ENCODE data around the gene COL11A2. TPM values are rescaled to one million over a fixed set of nuclear protein-coding genes. Genes with fewer than 3 reads are reported as not detected.

Gene COL11A2
- total RNA-seq, 4 donors from 2014 or later: 0.23 to 0.61 (median 0.41) TPM

DNA sequence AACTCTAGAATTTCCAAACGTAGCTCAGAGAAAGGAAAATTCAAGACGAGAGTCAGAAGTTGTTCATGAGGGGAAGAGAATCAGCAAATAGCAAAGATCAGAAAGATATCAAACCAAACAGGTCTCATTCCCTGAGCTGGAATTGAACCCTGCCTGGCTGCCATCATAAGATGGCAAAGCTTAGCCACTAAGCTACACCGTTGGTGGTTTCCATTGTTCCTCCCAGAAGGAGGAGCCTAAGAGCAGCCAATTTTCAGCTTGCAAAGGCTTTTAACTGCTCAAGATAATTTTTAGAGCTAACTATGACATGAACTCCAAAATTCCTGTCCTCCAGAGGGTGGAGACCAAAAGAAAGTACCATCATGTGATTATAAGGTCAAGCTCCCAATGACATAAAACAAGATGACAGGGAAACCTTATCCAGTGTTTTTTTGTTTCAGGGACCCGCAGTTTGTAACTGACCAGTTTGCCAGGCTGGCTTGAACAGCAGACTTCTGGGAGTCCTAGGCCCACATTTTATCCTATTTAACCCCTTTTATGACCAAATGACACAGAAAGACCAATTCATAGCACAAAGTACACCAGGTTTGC is 55.9 kb downstream of the COL11A2 start:
- H3K27ac ChIP-seq: no peak overlapping the region
- WGBS, 2 donors: 48 to 64% methylated on average over 4 of the region's 4 CpGs
- H3K36me3 ChIP-seq: no peaks in the 10 kb centered on the region
- DNase-seq: no peak
- peaks cover 0 to 4% (median 0%) of the 10 kb centered on the region in 4 donors for H3K27me3 ChIP-seq
- no peak overlapping the region for H3K4me3 ChIP-seq
- no peaks in the 10 kb centered on the region for H3K4me1 ChIP-seq
- intact Hi-C loops (cut with DNase I): no loop called here
- no peak for TF ChIP-seq POLR2A (IDR thresholded peaks at IDR 0.05)
- TF ChIP-seq, protein P1, sequence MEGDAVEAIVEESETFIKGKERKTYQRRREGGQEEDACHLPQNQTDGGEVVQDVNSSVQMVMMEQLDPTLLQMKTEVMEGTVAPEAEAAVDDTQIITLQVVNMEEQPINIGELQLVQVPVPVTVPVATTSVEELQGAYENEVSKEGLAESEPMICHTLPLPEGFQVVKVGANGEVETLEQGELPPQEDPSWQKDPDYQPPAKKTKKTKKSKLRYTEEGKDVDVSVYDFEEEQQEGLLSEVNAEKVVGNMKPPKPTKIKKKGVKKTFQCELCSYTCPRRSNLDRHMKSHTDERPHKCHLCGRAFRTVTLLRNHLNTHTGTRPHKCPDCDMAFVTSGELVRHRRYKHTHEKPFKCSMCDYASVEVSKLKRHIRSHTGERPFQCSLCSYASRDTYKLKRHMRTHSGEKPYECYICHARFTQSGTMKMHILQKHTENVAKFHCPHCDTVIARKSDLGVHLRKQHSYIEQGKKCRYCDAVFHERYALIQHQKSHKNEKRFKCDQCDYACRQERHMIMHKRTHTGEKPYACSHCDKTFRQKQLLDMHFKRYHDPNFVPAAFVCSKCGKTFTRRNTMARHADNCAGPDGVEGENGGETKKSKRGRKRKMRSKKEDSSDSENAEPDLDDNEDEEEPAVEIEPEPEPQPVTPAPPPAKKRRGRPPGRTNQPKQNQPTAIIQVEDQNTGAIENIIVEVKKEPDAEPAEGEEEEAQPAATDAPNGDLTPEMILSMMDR (IDR thresholded peaks at IDR 0.05): no peak
- no peaks in the 10 kb centered on the region for H3K9me3 ChIP-seq

DNA sequence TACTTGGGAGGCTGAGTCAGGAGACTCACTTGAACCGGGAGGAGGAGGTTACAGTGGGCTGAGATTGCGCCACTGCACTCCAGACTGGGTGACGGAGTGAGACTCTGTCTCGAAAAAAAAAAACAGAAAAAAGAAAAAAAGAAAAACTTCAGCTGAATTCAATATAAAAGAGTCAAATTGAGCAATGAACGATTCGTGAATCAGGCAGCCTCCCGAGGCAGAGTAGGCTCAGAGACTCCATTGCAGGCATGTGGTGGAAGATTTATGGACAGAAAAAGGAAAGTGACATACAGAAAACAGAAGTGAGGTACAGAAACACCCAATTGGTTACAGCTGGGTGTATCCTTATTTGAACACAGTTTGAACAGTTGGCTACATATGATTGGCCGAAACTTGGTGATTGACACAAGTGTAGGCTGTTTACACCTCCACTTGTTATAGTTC is 60.2 kb downstream of the COL11A2 start:
- intact Hi-C loops (cut with DNase I): no loop called here

DNA sequence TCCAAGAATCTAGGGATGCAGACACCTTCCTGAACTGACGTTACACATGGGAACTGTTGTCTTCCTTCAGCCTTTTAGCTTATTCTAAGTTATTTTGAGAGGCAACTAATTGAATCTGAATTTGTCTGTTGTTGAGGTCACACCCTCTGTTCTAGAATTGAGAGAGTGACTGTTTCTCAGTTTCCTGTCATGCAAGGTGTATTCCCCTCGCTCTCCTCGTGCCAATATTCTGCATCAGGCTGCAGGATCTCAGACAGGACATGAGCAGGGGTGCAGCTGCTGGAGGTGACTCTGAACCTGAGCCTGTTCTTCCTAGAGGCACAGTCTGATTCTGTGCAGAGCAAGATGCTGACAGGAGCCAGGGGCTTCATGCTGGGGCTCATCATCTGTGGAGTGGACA is 63.9 kb downstream of the COL11A2 start:
- intact Hi-C loops (cut with DNase I): no loop called here
- H3K27me3 ChIP-seq: peaks cover 0 to 19% (median 2%) of the 10 kb centered on the region in 4 donors
- TF ChIP-seq, protein P1 (IDR thresholded peaks at IDR 0.05): no peak
- TF ChIP-seq POLR2A (IDR thresholded peaks at IDR 0.05): no peak
- H3K4me3 ChIP-seq: no peak overlapping the region
- no peaks in the 10 kb centered on the region for H3K4me1 ChIP-seq
- H3K9me3 ChIP-seq: peaks cover 0 to 10% (median 0%) of the 10 kb centered on the region in 3 donors
- 56 to 64% methylated on average over 3 of the region's 3 CpGs for WGBS, 2 donors
- no peak for DNase-seq
- no peak overlapping the region for H3K27ac ChIP-seq
- no peaks in the 10 kb centered on the region for H3K36me3 ChIP-seq

More for the DNA sequence above, 60.2 kb downstream of the COL11A2 start:
- 54 to 78% methylated on average over 8 of the region's 8 CpGs for WGBS, 2 donors
- Histone ChIP-seq H3K4me1 (no peaks in the 10 kb centered on the region), H3K4me3 (no peak overlapping the region), H3K9me3 (no peaks in the 10 kb centered on the region), H3K27ac (no peak overlapping the region), H3K36me3 (no peaks in the 10 kb centered on the region), H3K27me3 (peaks cover 0 to 13% (median 0%) of the 10 kb centered on the region in 4 donors)
- TF ChIP-seq, protein P1 (IDR thresholded peaks at IDR 0.05): no peak
- no peak for TF ChIP-seq POLR2A (IDR thresholded peaks at IDR 0.05)
- DNase-seq: no peak

DNA sequence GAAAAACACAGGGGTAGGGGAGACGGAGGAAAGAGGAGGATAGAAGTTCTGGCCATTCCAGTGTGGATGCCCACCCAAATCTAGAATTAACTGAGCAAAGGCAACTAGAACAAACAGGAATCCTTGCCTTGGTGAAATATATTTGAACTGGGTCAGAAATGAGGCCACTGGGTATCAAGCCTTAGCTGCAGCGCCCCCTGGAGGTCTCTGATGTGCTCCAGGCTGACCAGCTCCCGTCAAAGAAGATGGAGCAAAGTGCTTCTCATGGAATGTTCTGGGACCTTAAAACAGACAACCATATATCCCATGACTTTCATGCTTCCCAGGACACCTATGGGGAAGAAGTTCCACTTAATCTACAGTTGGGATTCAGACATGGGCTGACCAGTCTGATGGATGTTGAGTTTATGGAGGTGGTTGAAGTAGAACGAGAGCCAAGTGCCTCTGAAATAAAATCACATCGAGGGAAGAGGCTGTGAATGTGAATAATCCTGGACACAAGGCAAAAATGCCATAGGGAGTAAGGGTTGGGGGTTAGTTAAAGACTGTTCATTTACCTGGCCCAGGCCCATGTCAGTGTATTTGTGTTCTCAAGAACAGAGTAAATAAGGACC is 66.1 kb downstream of the COL11A2 start:
- 44 to 64% methylated on average over 4 to 5 of the region's 5 CpGs for WGBS, 2 donors
- intact Hi-C loops (cut with DNase I): no loop called here
- no peak overlapping the region for H3K4me3 ChIP-seq
- no peaks in the 10 kb centered on the region for H3K4me1 ChIP-seq
- peaks cover 0 to 19% (median 2%) of the 10 kb centered on the region in 4 donors for H3K27me3 ChIP-seq
- no peak for DNase-seq
- H3K9me3 ChIP-seq: peaks cover 0 to 12% (median 0%) of the 10 kb centered on the region in 3 donors
- no peaks in the 10 kb centered on the region for H3K36me3 ChIP-seq
- TF ChIP-seq POLR2A (IDR thresholded peaks at IDR 0.05): no peak
- TF ChIP-seq, protein P1 (IDR thresholded peaks at IDR 0.05): peak; percentile 22 to 69 (median 50)
- H3K27ac ChIP-seq: no peak overlapping the region

DNA sequence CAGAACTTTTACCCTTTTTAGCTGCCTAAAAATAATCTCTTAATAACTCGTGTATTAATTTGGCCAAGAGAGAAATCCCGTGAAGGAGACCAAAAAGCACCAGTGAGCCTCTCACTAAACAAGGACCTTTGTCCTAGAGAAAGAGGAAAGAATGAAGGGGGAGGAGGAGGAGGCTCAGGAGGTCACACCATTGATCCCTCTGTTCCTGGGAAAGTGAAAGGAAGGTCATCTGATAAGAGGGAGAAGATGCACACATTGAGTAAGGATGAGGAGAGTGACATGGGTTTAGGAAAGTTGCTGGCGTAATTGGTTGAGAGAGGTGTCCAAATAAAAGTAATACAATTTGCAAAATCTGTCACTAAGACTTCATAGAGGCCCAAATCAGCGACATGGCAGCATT is 67.3 kb downstream of the COL11A2 start:
- 59 to 60% methylated on average over 4 of the region's 4 CpGs for WGBS, 2 donors
- H3K4me3 ChIP-seq: no peak overlapping the region
- no peak for TF ChIP-seq POLR2A (IDR thresholded peaks at IDR 0.05)
- TF ChIP-seq, protein P1 (IDR thresholded peaks at IDR 0.05): no peak
- no peaks in the 10 kb centered on the region for H3K36me3 ChIP-seq
- no peaks in the 10 kb centered on the region for H3K4me1 ChIP-seq
- no peak for DNase-seq
- intact Hi-C loops (cut with DNase I): loop anchor here (5.0 kb wide), 1 partner anchor 122 kb away; no protein-coding TSS in a partner anchor
- H3K27ac ChIP-seq: no peak overlapping the region
- peaks cover 0 to 12% (median 0%) of the 10 kb centered on the region in 3 donors for H3K9me3 ChIP-seq
- peaks cover 0 to 21% (median 2%) of the 10 kb centered on the region in 4 donors for H3K27me3 ChIP-seq
